Measurements from ENCODE around the gene PPP2R5A. TPM values are rescaled to one million over a fixed set of nuclear protein-coding genes. Genes with fewer than 3 reads are reported as not detected.

PPP2R5A gene
- total and polyA plus RNA-seq, 2 of the 13 experiments (the other 11 are each of a cell fraction or from before 2014, with no cell fraction given) = 22.0 to 31.4 TPM

GRCh38 chr1:212255705-212256307 is 29.4 kb upstream of the PPP2R5A start (continued):
- TF ChIP-seq AHDC1 (CRISPR knock-in tag; IDR thresholded peaks at IDR 0.05; ENCODE audit: borderline replicate concordance) (peak; percentile 82; the same call in 1 of the 2 replicates), STAT5B (CRISPR knock-in tag; IDR thresholded peaks at IDR 0.05) (no peak), TOPORS (CRISPR knock-in tag; IDR thresholded peaks at IDR 0.05) (no peak), JUNB (CRISPR knock-in tag; IDR thresholded peaks at IDR 0.05; ENCODE audit: borderline replicate concordance) (no peak), ZNF839 (CRISPR knock-in tag; IDR thresholded peaks at IDR 0.05; ENCODE audit: borderline replicate concordance) (no peak), SP5 (CRISPR knock-in tag; IDR thresholded peaks at IDR 0.05; ENCODE audit: borderline replicate concordance, low read depth) (no peak), THAP9 (CRISPR knock-in tag; IDR thresholded peaks at IDR 0.05; ENCODE audit: borderline replicate concordance) (no peak), FOXP4 (CRISPR knock-in tag; IDR thresholded peaks at IDR 0.05) (0 out of 2 replicates have a peak, but pooled peaks have one; percentile 29), ZNF672 (CRISPR knock-in tag; IDR thresholded peaks at IDR 0.05) (no peak), ZNF18 (CRISPR knock-in tag; IDR thresholded peaks at IDR 0.05; ENCODE audit: insufficient replicate concordance) (no peak), IRF1 (CRISPR knock-in tag; IDR thresholded peaks at IDR 0.05; ENCODE audit: low read depth) (no peak), ATF7 (IDR thresholded peaks at IDR 0.05) (no peak), ATF7 (CRISPR knock-in tag; IDR thresholded peaks at IDR 0.05) (no peak), KDM3A (CRISPR knock-in tag; IDR thresholded peaks at IDR 0.05; ENCODE audit: low read depth) (no peak), ZMYM2 (CRISPR knock-in tag; IDR thresholded peaks at IDR 0.05) (no peak; the same call in none of the 2 replicates), EZH2 (conservative IDR thresholded peaks at IDR 0.05; ENCODE audit: low read depth, low read length) (no peak), ZNF776 (CRISPR knock-in tag; IDR thresholded peaks at IDR 0.05) (no peak)

Measured in HepG2 (cell line).